D341Med (cell line): ENCODE measurements around the gene GMCL2.

Source experiments
- DNase-seq: peaks from one replicate; pipeline ENCODE4 v3.0.0; 2012; ENCODE audit warnings: low spot score

The GMCL2 gene

DNA sequence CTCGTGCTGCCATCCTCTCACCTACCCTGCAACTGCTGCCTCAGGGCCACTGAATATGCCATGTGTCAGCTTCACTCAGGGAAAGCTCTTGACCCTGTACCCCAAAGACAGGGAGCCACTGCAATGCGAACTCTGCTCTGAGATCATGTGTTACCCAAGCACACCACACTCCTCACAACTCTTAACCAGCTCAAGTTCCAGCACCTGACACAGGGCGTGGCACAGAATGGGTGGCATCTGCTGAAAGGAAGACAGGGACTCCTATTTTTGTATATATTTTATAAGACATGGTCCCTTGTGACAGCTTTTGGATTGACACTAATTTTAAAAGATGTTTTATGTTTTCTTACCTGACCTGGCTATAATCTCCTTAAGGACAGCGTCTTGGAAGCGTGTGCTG is 34.7 kb upstream of the GMCL2 start:
- DNase-seq, result no peak

DNA sequence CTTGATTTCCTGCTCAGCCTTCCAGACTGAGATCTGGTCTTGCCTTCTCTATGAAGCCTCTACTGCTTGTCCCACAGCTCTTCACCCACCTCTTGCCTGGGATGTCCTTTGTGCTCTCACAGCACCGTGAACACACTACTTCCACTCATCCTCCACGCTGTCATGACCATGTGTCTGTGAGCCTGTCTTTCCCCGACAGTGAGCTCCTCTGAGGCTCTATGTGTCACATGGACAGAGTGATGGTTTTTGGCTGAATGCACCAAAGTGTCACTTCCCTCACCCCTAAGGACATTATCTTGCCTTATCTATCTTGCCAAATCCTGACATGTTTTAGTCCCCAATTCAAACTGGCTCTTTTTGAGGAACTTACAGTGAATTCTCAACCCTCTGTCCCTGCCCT is 34.1 kb upstream of the GMCL2 start:
- DNase-seq, result no peak

DNA sequence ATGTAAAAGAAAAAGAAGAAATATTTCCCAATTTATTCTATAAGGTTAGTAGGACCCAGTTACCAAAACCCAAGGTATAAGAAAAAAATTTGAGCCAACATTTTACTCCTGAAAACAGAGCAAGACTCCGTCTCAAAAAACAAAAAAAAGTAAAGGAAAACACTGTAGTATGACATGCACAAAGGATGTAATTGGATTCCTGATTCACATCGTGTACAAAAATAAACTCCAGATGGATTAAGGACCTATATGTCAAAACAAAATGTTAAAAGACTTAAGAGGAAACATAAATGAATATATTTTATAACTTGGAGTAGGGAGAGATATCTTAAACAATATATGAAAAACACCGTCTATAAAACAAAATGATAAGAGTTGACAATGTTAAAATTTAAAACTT is 31.7 kb upstream of the GMCL2 start:
- DNase-seq, result no peak

DNA sequence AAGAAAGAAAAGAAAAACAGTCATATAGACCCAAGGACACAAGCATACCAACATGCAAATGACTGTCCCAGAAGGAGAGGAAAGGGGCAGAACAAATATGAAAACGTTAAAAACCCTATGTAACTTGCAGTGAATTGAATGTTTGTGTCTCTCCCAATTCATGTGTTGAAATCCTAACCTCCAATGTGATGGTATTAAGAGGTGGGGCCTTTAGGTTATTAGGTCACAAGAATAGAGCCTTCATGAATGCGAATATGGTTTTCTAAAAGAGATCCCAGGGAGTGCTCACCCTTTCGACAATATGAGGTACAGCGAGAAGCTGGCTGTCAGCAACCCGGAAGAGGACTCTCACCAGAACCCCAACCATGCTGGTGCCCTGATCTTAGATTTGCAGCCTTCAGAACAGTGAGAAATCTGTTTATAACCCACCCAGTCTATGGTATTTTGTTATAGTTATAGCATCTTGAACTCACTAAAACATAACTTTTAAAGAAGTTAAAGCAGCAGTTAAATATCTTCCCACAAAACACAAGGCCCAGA is 31.1 kb upstream of the GMCL2 start:
- DNase-seq, result no peak

DNA sequence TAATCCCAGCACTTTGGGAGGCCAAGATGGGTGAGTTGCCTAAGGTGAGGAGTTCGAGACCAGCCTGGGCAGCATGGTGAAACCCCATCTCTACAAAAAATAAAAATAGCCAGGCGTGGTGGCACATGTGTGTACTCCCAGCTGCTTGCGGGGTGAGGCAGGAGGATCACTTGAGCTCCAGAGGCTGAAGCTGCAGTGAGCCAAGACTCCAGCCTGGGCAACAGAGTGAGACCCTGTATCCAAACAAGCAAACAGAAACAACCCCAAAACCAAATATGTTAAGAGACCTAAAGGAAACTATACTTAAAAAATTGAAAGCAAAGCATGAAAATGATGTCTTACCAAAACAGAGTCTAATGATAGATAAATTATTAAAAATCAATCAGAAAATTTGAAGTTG is 29.6 kb upstream of the GMCL2 start:
- DNase-seq, result no peak

DNA sequence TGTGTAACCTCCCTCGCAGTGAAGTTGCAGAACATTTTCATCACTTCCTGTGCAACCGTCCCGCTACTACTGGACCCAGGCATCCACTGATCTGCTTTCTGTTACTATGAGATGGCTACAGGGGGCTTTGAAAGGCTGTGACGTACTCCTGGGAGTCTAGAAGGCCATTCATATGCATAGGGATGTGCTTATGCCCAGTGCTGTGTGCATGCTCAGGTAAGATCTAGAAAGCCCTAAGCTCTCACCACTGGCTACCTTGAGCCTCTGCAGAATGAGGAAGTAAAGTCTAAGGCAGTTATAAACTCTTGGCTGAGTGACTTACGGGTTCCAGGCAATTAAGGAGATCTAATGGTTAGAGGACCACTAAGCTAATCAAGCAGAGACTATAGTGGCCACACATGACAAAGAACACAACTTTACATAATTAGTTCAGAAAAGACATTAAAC is 28.9 kb upstream of the GMCL2 start:
- no peak for DNase-seq

DNA sequence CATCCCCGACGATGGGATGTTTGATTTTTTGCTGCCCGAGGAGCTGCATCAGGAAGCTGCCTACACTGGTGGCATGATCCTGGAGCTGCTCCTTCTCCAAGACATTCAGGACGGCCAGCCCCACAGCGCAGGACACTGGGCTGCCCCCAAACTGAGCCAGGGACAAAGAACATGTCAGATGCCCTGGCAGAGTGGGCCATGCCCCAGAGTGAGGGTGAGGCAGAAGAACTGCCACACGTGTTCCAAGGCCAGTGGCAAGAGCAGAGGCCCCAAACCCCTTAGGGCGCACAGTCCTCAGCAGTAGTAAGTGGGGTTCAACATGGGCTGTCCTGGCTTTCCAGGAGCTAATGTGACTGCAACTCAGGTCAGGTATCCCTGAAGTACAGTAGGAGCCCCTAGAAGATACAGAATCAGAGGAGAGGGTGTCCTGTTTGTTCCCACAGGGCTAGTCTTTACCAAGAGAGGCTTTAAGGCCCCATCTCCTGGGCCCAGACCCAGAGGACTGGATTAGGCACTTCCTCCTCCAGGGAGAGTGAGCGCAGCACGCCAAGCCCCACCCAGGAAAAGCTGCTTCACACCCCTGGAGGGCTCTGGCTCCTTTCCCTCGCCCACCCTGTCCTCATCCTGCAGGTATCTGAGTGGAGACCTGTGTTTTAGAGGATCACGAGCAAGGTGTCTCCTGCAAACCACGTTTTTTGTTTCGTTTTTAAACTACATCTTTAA is 28.3 kb upstream of the GMCL2 start:
- DNase-seq, result peak; percentile 52

DNA sequence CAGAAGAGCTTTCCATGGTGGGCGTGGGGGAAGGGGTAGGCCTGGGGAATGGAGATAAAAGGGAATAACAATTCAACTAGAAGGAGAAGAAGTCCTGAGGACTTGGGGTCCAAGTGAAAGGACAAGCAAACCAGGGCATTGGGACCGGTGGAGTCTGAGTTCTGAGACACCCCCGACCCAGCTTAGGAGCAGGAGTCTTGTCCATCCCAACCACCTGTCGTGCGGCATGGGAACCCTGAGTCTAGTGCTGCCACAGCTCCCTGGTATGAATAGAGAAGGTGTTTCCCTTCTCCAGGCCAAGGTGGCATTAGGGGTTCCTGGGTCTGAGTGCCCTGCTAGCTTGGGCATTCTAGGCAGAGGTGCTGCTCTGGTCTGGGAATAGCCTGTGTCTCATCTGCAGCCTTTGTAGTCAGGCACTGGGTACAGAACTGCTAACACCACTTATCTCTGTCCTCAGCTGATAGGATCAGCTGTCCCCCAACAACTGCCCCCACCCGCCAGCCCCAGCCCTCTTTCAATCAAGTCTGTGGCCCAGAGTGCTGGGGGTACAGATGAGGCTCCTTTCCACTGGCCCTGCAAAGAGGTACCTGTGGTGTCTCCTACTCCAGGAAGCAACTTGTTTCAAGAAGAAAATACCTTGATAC is 27.1 kb upstream of the GMCL2 start:
- DNase-seq, result no peak

DNA sequence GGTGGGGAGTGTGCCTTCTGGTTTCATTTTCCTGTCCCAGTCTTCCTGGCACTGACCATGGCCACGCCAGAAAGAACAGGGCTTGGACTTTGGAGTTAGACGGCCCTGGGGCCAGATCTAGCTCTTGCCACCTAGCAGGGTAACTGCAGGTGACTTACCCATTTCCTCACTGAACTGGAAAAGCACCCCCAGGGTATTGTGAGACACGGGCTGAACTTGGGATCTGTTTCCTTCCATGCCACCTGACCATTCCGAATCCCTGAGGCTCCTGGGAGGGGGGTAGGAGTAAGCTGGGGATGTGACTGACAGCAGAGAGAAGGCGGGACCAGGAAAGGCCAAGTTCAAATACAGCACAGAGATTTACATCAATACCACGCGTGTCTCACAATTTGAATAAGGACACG is 26.6 kb upstream of the GMCL2 start:
- no peak for DNase-seq

DNA sequence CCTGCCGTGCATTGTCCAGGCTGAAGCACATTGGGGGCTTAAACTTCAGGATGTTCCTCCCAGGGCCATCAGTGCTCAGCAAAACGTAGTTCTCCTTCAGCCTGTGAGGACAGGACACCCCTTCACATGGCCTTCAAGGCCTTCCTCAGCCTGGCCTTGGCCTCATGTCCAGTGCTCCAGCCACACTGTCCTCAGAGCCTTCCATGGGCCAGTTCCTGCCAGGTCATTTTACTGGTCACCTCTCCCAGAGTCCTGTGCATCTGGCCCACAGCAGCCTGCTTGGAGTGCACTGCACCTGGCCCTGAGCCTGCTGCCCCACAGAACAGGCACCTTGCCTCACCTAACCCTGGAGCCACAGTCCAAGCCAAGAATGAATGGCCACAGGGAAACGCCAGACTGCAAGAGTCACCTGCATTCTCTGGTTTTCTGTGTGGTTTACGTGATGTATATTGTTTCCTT is 25.9 kb upstream of the GMCL2 start:
- no peak for DNase-seq

DNA sequence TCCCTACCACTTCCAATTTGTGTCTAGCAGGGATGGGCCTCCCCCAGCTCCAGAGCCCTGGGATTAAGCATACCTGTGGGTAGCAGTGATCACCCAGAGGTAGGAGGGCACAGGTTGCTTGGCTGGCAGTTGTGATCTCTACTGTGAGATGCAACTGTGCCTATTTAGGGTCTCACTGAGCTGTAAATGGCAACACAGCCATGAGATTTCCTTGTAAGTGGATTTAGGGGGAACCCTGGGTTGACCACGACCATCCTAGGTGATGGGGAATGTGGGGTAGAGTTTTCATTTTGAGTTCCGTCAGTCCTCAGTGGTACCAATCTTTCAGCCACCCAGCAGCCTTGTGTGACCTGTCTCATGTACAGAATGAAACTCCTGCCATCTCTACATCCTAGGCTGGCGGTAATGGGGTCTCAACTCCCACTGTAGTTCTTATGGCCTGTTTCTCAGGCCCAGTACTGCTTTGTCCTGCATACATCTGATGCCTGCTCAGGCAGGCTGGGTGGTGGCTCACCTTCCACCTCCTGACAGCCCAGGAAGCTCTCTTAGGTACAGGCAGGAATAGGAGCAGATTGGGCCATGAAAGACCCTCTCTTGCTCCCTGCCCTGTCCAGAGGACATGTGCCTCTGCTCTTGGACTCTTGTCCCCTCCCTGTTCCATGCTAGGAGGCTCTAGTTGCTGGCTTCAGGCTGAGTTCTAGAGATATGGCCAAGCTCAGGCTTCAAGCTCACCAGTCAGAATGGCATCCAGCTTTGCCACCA is 25.3 kb upstream of the GMCL2 start:
- DNase-seq, result no peak

DNA sequence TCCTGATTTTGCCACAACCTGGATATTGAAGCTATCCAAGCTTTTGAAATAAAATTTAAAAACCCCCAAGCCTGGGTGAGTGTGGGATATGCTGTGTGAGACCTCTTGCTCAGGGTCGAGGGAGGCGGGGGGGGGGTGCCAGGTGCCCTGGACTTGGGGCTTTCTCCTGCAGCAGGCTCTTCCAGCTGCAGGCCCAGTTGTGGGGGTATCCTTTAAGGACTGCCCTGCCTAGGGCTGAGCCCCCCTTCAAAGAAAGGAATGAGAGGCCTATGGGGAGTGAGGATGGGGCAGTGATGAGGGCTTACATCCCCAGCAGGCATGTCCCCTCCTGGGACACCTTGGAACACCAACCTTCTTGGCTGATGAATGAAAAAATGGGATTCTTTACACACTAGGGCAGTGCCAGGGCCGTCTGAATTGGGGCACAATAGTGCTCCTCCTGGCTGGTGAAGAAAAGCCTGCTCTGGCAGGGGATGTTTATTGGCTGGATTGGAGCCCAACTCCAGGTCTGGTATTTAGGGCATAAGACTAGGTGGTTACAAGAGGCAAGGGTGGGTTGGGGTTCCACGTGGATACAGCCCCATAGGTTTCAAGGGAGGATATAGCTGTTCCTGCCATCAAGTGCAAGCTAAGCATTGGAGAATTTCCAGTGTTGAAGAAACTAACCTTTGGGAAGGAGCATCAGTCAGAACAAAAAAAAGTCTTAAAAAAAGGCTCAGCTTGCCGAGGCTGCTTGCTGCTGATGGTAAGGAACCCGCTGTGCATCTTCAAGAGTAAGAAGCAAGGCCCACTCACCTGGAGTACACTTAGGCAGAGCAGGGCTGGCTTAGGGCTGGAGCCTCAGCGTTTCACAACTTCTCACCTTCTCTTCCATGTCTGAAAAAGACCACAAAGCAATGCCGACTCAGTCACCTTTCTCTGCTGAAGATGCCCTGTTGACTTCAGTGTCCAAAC is 24.2 kb upstream of the GMCL2 start:
- DNase-seq, result no peak

DNA sequence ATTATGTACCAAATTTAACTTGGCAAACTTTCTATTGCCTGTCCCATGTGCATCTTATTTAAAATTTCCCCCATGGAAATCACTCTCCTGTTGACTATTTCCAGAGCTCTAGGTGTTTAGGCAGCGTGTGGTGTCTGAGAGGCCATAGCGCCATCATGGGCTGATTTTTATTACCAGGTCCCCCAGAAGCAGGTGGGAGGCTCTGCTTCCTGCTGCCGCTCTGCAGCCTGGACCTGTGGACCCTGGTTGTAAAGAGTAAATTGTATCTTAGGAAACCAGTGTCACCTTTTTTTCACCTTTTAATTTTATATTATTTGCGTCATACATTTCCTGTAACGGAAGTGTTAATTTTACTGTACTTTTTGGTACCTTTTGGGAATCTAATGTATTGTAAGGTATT is 23.5 kb upstream of the GMCL2 start:
- DNase-seq, result no peak

DNA sequence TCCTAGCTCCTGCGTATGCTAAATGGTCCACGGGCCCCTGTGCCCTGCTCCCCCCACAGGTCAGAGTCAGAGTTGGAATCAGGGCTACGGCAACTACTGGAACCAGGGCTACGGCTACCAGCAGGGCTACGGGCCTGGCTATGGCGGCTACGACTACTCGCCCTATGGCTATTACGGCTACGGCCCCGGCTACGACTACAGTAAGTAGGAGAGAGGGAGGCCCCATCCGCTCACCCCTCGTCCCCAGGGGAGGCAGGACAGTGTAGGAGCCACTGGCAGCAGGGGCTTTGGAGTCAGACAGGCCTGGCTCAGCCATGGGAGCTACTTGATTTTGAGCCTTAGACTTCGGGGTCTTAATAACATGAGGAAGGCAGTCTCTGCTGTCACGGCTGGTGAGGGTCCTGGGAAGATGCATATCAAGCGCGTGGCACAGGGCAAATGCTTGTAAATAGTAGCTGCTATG is 22.9 kb upstream of the GMCL2 start:
- DNase-seq, result no peak

DNA sequence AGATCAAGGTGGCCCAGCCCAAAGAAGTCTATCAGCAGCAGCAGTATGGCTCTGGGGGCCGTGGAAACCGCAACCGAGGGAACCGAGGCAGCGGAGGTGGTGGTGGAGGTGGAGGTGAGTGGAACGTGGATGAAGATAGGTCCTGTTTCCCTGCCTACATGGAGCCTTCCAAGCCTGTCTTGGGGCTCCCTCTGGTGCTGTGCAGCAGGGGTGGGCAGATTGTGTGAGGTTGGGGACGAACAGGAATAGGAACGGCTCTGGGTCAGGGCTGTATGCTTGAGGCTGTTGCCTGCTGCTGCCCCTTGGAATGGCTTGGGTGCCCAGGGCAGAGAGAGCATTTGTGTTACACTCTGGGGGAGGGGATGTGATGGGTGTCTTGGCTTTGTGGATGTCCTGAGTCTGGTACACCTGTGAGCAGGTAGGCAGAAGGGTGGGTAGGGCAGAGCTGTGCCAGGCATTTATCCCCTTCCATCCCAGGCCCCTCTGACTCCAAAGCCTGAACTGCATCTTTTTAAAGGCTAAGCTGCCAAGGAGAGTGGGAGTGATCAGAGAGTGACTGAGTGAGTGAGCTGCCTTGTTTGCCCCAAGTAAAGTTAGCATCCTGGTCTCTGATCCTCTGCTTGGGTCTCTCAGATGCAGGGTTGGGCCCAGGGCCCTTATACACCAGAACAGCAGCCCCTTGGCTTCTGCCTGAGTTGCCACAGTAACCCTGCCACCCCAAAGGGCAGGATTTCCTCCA is 22.3 kb upstream of the GMCL2 start:
- no peak for DNase-seq

DNA sequence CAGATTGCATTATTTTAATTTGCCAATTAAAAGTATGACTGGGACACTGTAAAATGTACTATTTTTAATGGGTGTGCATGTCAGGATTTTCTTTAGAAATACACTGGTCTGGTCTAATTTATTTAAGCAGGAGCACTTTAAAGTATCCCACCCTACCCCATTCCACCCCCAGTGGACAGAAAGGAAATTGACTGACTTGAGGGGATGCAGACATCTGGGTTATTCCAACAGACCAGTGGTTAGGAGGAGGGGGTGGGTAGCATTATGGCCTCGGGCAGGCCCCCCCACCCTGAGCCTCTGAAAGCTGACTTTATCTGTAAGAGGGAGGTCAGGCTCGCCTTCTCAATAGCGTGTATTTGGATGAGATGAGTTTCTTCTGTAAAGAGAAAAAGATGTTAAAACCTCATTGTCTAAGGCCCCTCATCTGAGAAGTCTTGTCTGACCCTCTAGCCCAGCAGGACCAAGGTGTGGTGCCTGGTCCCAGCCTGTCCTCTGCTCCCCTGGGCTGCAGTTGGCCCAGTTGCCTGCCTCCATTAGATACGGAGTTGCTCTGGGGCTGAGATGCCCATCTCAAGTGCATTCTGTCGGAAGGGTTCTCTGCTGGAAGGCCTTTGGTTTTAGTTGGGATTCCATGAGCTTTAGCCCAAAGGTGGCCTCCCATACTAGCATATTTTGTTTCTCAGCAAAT is 21.5 kb upstream of the GMCL2 start:
- no peak for DNase-seq

DNA sequence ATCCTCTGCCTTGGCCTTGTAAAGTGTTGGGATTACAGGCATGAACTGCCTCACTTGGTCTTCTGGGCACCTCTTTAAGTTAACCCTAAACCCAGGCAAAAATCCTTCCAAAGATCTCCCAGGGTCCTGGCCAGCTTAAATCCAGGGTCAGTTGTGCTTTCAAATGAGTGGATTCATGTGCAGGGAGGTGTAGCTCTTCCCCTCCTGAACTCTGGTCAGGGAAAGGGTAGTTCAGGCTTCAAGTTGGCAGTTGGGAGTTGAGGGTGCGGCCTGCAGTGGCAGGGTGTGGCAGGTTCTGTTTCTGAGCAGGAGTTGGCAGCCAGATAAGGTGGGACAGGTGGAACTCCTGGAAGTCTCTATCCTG is 20.7 kb upstream of the GMCL2 start:
- no peak for DNase-seq

DNA sequence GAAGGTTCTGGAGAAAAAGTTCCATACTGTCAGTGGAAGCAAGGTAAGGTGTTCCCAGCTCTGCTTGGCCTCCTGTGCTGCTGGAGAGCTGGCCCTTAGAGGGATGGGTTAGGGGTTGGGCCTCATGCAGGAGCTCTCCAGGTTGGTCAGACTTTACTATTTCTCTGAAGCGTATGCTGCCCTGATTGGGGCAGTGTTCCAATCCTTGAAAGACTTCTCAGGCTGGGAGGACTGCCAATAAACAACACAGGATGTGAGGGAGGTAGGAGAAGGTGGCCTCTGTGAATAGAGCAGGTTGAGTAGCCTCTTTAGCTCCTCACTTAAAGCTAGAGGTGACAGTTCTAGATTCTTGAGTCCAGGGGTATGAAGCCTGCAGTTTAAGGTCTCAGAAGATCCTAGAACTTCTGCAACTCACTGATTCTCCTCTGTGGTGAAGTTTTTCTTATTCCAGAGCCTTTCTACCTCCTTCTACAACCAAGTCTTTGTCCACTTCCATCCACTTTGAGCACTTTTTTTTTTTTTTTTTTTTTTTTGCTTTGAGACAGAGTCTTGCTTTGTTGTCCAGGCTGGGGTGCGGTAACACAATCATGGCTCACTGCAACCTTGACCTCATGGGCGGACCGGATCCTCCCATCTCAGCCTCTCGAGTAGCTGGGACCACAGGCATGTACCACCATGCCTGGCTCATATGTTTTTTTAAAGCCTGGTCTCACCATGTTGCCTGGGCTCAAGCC is 20.2 kb upstream of the GMCL2 start:
- no peak for DNase-seq
